Endometrium (tissue), 2 donors: ENCODE results near the gene PHF24.
A peak's percentile ranks its signal among the peaks of the same experiment; 100 is the strongest.

ENCODE experiments used
- FAIRE-seq: peaks from 2 replicates; lab custom pipeline; 2012; peaks lifted over from hg19 to GRCh38; lab: Jason Lieb, UNC
- donor health status: control.
- donor health status: control.

The PHF24 gene

DNA sequence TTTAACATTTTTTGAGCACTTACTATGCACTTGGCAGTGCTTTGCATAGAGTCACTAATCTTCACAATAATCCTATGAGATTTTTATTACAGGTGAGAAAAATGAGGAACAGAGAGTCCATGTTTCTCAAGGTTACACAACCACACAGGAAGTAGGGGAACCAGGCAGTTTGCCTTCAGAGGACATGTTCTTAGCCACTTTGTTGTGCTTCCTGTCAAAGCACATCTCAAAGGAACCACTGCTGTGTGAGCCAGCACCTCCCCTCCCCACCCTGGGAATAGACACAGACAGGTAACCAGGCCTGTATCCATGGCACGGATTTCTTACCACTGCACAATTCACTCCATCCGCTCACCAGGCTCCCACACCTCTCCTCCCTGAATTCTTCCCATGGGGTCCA lies 25.1 kb downstream of the PHF24 start:
- FAIRE-seq: no peak

DNA sequence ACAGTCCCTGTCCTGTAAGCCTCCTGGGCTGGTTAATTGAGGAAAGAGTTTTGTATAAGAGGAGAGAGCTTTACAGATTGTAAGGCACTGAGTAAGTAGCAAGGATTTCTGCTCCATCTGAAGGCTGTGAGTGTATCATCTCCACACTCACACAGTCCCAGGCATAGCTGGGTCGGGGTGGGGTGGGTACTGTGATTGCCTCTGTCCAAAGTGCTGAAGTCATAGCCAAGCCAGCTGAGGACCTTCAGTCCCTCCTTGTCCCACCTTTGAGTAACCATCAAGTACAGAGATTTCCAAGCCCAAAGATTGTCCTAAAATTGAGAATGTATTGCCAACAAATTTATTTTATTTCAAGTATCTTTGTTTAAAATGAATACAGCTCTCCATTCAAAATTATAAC lies 26.0 kb downstream of the PHF24 start:
- FAIRE-seq: no peak

DNA sequence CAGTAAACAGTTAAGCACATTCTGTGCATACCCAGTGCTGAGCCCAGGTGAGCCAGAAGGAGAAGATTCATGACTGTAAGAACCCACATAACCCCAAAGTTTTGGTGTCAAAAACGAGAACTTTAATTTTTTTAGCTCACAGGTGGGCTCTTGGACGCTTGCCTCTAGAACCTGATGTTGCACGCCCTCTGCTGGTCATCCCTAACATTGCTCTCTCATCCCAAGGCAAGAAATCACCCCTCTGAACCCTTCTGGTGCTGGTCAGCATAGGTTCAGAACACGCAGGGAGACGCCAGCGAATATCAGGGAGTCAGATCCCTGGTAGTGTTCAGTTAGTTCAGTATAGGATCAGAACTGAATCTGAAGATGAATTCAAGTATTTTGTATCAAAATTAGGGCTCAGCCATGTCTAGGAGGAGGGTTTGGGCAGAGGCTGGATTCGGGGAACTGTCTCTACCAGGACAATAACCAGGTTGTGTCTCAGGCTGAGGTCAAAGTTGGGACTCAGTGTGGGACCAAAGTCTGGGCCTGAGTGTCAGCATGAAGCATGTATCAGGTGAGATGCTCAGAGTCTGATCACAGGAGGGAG lies 27.3 kb downstream of the PHF24 start:
- no peak for FAIRE-seq

DNA sequence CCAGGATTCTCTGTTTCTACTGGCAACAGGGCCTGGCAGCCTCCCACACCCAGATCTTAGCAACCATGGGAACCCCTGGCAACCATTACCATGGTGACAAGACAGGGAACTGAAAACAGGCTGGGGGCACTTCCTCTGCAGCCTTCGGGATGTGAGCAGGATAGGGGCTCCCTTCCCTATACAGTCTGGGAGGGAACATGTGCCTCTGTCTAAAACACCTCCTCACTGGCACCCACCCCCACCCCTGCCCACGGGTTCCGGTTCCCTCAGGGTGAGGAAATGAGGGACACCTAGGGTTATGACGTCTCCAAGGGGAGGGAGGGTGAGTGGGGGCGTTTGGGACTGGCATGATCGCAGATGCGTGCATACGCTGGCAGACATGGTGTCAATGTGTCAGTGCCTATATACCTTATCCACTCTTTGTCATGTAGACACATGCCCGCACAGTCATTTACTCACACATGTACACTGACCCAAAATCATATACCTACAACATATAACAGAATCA lies 28.5 kb downstream of the PHF24 start:
- no peak for FAIRE-seq

DNA sequence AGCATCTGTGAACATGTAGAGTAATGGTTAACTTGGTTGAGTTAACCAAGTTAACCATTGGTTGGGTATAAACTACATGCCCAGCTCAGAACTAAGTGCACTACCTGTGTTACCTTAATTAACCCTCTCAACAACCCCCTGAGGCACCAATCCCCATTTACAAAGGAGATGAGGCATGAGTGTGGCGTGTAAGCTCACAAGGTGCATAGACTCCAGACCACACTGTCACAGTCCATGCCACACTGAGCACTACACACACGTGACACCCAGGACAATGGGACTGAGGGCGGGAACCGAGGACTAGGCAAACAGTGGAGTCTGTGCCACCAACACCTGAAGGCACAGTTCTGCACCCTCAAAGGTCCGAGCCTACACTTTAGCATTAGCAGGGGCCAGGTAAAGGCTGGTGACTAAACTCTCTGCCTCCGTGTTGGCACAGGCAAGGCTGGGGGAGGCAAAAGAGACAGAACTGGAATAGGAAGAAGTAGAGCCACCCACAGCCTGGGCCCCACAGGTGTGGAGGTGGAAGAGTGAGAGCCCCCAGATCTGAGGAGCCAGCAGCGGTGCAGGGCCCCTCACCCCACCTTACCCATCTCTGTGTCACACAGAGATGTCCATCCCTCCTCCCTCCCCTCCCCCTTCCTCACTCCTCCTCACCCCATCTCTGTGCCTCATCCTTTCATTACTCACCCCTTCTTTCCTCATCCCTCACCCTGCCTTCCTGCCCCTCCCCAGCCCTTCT lies 29.2 kb downstream of the PHF24 start:
- no peak for FAIRE-seq

DNA sequence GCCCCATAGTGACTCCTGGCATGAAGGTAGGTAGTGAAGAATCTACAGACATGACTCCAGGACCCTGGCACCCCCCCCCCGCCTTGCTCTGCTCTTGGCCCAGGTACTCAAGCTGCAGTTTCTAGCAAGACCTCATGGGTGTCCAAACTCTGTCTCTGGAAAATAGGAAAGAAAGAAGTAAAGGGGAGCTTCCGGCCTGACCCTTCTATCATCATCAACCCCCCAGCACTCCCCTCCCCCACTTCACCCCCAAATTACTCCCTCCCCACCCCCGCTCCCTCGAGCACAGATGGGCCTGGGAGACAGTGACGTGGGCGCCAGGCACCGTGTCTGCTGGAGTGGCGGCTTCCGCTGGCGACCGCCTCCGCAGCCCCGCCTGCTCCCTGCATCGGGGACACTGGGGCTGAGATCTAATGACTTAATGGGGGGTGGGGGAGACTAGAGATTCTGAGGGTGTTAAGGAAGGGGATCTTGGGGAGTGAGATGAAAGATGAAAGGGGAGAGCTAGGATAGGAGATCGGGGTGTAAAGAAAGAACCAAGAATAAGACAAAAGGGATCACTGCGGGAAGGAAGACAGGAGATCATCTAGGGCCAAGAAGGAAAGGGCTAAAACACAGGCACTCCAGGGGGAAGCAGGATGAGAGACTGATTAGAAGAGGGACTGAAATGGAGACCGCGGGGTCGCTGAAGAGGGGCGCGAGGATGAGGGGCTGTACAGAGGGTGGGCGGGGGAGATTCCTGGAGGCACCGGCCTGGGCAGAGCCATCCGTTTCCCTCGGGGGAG lies 30.3 kb downstream of the PHF24 start:
- FAIRE-seq: no peak

DNA sequence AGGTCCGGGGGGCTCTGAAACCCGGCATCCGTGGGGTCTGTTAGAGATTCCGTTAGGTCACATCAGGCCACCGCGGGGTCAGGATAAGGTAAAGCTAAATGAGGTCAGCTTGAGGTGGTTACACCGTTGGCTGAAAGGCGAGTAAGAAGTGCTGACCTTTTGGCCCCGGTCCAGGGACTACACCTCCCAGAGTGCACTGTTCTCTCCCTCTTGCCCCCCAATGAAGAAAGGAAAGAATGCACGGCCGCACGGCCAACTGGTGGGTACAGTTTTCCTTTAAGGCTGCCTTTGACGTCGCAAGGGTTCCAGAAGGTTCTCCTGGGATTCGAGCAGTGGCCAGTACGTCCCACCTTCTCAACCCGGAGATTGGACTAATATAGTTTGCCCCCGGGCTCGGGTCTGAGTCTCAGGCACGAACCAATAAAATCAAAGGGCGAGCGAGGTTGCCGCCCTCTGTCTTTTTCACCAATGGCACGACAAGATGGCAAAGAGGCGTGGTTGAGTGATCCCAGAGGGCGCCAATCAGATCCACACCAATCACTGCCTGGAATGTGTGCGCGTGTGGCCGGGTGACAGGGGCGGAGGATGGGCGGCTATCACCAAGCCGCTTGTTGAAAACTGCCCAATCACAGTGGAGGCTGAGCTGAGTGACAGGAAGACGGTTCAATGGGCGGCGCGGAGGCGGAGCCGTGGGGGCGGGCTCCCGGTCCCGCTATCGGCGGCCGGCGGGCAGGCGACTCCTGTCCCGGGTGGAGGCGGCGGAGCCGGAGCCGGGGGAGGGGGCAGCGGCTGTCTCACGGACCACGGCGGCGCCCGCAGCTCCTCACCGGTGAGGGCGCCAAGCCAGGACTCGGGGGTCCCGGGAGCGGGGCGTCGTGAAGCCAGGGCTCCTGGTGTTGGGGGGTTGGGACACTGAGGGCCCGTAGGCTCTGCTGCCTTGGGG lies 31.2 kb downstream of the PHF24 start, which contains the start of gene DNAJB5:
DNAJB5 (plus strand) TSS at position 743 of the 943 bp plus-strand sequence. CDS start 886 bp downstream, outside the sequence.
- peak; percentile 99 for FAIRE-seq

DNA sequence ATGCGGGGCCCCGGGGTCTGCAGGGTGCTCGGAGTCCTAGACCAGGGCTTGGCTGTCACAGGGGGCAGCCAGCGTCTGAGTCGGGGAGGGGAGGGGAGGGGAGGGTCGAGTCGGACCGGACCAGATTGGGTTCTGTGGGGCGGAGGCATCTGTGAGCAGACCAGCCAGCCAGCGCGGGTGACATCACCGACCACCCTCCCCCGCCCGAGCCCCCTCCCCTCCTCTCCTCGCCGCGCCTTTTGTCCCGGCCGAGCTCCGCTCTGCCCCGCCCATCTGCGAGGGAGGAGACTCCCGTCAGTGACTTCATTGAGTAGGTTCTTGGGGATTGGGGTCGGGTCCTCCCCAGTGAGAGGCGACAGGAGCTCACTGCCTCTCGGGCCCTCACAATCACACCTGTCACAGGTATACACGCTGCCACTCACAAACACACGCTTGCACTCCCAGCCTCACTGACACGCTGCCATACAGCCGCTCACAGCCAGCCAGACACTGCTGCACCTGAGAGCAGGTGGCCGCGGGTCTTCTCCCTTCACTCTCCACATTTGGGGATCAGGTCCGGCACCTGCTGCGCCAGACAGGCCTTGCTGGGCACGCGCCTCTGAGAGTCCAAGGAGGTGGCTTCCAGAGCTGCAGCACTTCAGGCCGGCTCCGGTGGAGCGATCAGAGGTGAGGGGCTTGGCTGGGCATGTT lies 32.0 kb downstream of the PHF24 start:
- FAIRE-seq: no peak

DNA sequence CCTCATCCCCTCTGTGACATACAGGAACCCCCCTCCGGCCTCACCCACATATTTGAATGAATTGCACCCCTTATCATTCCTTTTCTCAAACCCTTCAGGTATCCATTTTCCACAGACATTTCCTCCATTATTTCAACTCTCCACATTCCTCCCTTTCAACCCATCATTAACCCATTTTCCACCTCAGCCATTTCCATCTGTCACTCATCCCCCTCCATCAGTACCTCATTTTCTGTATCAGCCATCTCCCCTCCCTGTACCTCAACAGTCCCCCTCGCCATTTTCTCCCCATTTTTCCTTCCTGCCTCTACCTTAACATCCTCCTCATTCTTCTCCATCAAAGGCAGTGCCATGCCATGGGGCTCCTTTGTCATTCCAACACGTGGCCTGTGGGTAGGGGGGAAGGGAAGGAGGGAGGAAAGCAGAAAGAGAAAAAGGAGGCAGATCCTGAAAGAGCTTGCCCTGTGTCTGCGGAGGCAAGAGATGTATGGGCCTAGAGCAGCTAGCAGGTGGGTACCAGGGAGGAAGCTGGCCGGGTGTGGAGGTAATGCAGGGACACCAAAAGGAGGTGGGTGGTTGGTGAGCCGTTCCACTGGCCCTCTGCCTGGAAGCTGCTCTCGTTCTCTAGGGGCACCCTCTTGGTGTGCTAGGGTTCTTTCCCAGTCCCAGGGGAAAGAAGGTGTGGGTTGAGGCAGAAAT lies 33.0 kb downstream of the PHF24 start:
- no peak for FAIRE-seq

DNA sequence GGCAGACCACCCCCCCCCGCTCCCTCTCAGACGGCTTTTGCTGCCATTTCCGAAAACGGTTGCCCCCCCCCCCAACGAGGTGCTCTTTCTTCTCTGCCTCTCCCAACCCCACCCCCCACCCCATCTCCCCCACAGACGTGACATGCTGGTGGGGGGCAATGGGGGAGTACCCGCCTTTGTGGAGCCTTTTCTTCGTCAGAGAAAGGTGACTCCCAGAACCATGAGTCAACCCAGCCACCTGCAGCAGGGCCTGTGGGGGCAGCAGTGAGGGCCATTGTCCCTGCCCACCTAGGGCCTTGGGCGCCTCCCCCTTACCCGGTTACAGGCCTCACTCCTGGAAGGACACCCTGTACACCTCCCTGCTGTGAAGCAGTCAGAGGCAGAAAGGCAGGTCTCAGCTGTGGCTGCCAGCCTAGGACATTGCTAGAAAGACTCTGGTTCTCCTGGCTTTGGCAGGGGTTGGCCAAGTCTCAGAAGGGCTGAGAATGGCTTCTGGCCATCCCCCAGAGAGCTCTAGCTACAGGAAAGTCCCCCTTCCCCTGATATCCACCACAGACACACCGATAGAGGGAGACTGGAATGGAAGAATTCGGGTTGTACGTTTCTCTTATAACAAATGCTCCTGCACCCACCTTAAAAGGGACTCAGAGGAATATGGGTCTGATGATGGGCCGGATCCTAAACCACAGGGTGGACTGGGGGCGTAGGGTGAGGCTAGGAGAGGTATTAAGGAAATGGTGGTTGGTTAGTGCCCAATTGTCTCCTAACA lies 33.7 kb downstream of the PHF24 start:
- FAIRE-seq: no peak

DNA sequence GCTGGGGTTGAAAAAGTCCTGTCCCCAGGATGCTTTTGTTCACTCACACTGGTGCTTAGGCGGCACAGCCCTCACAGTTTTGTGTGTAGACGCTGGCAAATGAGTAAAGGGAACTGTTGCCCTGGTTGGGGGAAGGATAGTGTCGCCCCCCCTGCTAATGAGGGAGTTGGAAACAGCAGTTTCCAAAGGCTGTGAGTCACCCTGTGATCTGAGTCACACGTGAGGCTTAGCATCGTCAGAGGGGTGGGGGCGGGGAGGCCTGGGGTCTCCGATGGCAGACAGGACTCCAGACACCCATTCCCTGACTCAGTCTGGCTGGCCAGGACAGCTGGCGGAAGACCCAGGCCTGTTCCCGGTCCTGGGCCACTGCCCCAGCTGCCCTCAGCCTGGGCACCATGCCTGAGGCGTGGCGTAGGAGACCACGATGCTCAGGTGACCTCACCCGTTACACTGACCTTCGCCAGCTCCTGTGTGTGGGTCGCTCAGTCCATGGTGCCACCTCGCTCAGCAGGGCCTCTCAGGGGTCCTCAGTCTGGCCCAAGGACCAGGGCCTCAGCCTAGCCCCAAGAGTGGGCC lies 34.4 kb downstream of the PHF24 start:
- no peak for FAIRE-seq

DNA sequence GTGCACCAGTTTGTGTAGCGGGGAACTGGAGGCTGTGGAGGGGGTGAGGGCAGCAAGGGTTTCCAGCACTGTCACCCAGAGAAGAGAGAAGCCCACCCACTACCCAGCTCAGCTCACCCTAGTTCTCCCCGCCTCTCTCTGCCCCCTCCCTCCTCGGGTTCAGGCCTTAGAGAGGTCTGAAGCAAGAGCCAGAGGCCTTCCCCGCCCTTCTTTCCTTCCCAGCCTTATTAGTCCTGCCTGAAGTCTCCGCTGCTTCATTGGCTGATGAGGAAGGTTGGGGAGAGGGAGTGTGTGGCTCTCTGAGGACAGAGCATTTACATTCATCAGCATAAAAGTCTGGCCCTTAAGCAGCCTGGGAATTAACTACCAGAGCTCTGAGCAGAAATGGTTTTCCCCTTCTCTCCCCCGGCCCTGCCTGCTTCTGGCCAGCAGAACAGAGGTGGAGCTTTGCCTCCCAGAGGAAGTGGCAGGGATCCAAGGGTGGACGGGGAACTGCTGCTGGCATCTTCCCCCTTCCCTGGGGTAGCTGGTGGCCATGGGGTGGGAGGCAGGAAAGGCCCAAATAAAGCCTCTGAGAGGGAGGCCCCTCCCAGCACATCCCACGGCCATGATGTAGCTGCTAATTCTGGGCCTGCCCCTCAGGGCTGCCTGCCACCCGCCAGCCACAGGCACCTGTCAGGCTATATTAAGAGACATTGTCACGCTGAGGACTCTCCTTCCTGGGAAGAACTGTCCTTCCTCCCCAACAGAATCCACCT lies 35.6 kb downstream of the PHF24 start:
- FAIRE-seq: no peak

DNA sequence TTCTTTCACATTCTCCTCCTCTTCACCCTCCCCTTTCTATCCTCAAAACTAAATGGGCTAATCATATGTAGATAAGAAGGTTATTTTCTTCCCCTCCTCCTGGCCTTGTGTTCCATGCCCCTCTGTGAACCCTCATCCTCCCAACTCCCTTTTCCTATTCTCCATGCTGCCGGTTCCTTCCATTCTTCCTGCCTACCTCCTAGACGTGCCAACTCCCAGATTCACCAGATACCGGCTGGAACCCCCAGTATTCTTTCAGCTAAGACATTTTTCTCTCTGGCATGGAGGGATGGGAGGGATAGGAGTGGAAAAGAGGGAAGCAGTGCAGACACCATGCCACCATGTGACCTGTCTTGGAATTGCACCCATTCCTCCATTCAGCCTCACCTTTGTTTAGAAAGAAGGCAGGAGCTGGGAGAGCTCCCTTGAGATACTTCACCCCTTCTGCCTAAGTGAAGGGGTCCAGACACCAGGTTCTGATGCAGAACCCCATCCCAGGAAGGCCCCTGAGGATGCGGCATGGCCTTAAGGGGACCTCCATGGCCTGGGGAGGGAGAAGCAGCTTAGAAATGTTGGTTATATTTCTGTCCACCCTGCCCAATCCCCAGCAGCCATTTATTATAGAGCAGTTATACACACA lies 36.3 kb downstream of the PHF24 start:
- no peak for FAIRE-seq

DNA sequence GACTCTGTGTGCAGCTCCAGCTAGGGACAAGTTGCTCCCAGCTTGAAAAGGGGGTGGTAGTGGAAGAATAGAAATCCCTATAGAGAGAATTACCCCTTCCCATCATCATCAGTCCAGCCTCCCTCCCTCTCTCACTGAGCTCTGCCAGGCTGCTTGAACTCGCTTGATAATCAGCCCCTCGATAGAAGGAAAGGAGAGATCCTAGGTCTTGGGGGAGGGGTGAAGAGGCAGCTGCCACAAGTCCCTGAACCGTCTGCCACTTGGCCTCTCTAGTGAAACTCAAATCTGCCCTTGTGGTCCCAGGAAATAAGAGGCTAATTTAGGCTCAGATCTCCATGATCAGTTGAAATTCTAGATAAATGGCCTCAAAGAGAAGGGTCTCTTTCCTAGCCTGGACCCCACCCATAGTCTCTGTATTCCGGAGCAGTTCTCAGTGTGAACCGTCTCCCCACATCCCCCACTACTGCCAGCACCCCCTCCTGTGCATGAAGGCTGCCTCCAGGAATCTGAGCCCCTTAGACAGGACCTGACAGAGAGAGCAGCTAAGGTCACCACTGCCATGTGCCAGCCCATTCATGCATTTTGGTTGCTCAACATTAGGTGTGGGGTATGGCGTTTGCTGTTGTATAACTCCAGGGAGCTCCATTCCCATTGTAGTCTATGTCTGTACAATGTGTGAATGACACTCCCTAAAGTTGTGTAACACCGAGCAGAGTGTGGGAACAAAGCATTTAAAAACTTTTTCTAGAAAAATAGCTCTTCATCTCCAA lies 37.0 kb downstream of the PHF24 start:
- no peak for FAIRE-seq

DNA sequence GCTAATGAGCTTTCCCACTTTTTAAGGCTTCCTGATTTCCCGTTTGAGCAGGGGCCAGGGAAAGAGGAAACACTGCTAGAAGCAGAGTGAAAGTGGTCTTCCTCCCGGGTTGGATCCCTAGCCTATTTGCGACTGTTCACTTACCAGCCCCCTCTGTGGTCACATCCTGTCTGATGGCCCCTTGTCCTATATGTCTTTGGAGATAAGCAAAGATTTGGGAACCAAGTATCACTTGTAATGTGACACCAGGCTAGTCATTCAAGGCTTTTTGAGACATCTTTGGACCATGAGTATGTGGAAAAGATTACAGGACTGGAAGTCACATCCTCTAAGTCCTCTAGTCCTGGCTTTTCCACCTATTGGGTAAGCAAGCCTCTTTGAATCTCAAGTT lies 37.6 kb downstream of the PHF24 start:
- no peak for FAIRE-seq

DNA sequence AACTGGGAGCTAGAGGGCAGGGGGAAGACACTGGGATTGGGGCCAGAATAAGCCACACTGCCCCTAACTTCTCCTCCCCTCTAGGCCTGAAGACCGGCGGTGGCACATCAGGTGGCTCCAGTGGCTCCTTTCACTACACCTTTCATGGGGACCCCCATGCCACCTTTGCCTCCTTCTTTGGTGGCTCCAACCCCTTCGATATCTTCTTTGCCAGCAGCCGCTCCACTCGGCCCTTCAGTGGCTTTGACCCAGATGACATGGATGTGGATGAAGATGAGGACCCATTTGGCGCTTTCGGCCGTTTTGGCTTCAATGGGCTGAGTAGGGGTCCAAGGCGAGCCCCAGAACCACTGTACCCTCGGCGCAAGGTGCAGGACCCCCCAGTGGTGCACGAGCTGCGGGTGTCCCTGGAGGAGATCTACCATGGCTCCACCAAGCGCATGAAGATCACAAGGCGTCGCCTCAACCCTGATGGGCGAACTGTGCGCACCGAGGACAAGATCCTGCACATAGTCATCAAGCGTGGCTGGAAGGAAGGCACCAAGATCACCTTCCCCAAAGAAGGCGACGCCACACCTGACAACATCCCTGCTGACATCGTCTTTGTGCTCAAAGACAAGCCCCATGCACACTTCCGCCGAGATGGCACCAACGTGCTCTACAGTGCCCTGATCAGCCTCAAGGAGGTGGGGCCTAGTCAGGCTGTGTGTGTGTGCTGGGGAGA lies 38.3 kb downstream of the PHF24 start:
- FAIRE-seq: no peak

DNA sequence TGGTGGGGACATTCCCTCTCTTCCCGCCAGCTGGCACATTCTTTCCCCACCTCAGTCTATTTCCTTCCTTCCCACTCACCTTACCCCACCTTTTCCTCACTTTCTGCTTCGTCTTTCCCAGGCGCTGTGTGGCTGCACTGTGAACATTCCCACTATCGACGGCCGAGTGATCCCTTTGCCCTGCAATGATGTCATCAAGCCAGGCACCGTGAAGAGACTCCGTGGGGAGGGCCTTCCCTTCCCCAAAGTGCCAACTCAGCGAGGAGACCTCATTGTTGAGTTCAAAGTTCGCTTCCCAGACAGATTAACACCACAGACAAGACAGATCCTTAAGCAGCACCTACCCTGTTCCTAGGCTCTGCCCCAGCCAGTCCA lies 38.8 kb downstream of the PHF24 start:
- FAIRE-seq: no peak
